HepG2 (cell line): ENCODE data around the gene LIPT2. TPM values are rescaled to one million over a fixed set of nuclear protein-coding genes. Genes with fewer than 3 reads are reported as not detected.
A peak's percentile ranks its signal among the peaks of the same experiment; 100 is the strongest.

ENCODE experiments used
- ATAC-seq: fragments of 200-7000 bp; cut with Tn5 transposase; 3 replicates; pipeline ENCODE4 v1.9.1; 2020; ENCODE audit warnings: mild to moderate bottlenecking, moderate library complexity
- BruUV-seq: library from RNA; stranded (reverse); fragments of 400-500 nt; replicated peaks from 2 replicates; lab custom pipeline; 2021; lab: Mats Ljungman, UMichigan
- CTCF ChIA-PET: fragments of 300-600 bp; formaldehyde crosslinking; extraction: SDS; loops from one replicate; lab custom pipeline; 2021; ENCODE audit warnings: low total read pairs, inconsistent platforms, low intra/inter-chr PET ratio; lab: Yijun Ruan, JAX
- POLR2A ChIA-PET: fragments of 350-600 bp; sonication (Branson Sonifier 250); formaldehyde crosslinking; loops from one replicate; lab custom pipeline; 2020; ENCODE audit warnings: antibody characterized with exemption, inconsistent platforms; lab: Yijun Ruan, JAX
- DNase-seq: peaks from one replicate; pipeline ENCODE4 v3.0.0-alpha.2; 2015; ENCODE audit warnings: low spot score
- FAIRE-seq: peaks from 3 replicates; lab custom pipeline; 2011; peaks lifted over from hg19 to GRCh38; lab: Jason Lieb, UNC
- H2AFZ ChIP-seq: one replicate; pipeline ENCODE4 v1.6.1; 2011; ENCODE audit warnings: low read length, inconsistent platforms
- H3K27ac ChIP-seq: fragments of 300-600 bp; 3 replicates; pipeline ENCODE4 v1.8.0; 2011; ENCODE audit warnings: mixed run types, mild to moderate bottlenecking, mixed read lengths, low read length, inconsistent platforms; ENCODE audit not compliant: insufficient read depth; ENCODE audit errors: extremely low read length
- H3K27me3 ChIP-seq, 2 experiments: fragments of 200-600 bp in 1 of 2; 2 replicates in 1 of 2; 3 replicates in 1 of 2; pipeline versions ENCODE4 v1.6.0 to v1.8.0; 2011; ENCODE audit warnings: low read length in 2 of 2, mild to moderate bottlenecking in 2 of 2, moderate library complexity in 2 of 2, inconsistent platforms in 1 of 2; ENCODE audit not compliant: insufficient read depth in 2 of 2, control insufficient read depth in 1 of 2
- H3K36me3 ChIP-seq, 2 experiments: fragments of 200-600 bp in 1 of 2; replicated peaks in 1 of 2; 2 replicates in 1 of 2; 3 replicates in 1 of 2; pipeline versions ENCODE4 v1.5.1 to v1.8.0; 2011; ENCODE audit warnings: low read length in 2 of 2, inconsistent platforms in 1 of 2; ENCODE audit not compliant: insufficient read depth in 2 of 2, control insufficient read depth in 1 of 2
- H3K4me1 ChIP-seq: 2 replicates; pipeline ENCODE4 v1.5.1; 2012; ENCODE audit warnings: low read length, inconsistent platforms; ENCODE audit not compliant: insufficient read depth
- H3K4me2 ChIP-seq: 2 replicates; pipeline ENCODE4 v1.6.0; 2011; ENCODE audit warnings: low read depth, low read length, inconsistent platforms
- H3K4me3 ChIP-seq, 3 experiments: fragments of 200-600 bp in 1 of 3; sonication (generic), shearing (Covaris generic) in 1 of 3; replicated peaks in 1 of 3; 2 replicates each; pipeline ENCODE4 v1.5.1; 2011 to 2016; ENCODE audit warnings: low read length in 3 of 3, inconsistent platforms in 2 of 3, low read depth in 2 of 3, mild to moderate bottlenecking in 2 of 3, control low read depth in 1 of 3, mixed read lengths in 1 of 3; ENCODE audit not compliant: insufficient read depth in 1 of 3
- H3K79me2 ChIP-seq: one replicate; pipeline ENCODE4 v1.6.1; 2011; ENCODE audit warnings: low read length, inconsistent platforms; ENCODE audit not compliant: insufficient read depth
- H3K9ac ChIP-seq: 2 replicates; pipeline ENCODE4 v1.6.0; 2011; ENCODE audit warnings: mild to moderate bottlenecking, low read depth, low read length, inconsistent platforms; ENCODE audit not compliant: insufficient read depth
- H3K9me3 ChIP-seq: 2 replicates; pipeline ENCODE4 v1.5.1; 2012; ENCODE audit warnings: mild to moderate bottlenecking, low read length
- H4K20me1 ChIP-seq: 2 replicates; pipeline ENCODE4 v1.6.0; 2011; ENCODE audit warnings: inconsistent platforms, mild to moderate bottlenecking, low read length, moderate library complexity; ENCODE audit not compliant: insufficient read depth
- EHMT2 ChIP-seq: fragments of 200-600 bp; sonication (generic); IDR thresholded peaks from 2 replicates; pipeline ENCODE4 v1.7.0; 2017; ENCODE audit warnings: antibody characterized with exemption, low read depth, low read length, borderline replicate concordance
- MIER2 ChIP-seq: IDR thresholded peaks from 2 replicates; pipeline ENCODE4 v1.6.1; 2016; ENCODE audit warnings: missing biosample characterization, missing genetic modification reagents
- NR3C1 ChIP-seq: sonication (generic); formaldehyde crosslinking; IDR thresholded peaks from 2 replicates; pipeline ENCODE4 v1.4.0; 2020; ENCODE audit warnings: missing genetic modification reagents
- SALL1 ChIP-seq: sonication (generic); formaldehyde crosslinking; IDR thresholded peaks from 2 replicates; pipeline ENCODE4 v1.8.0; 2022; ENCODE audit warnings: mild to moderate bottlenecking, missing genetic modification reagents
- SUZ12 ChIP-seq: fragments of 150-350 bp; IDR thresholded peaks from 2 replicates; pipeline ENCODE4 v1.6.1; 2014; ENCODE audit warnings: low read depth, low read length
- TSC22D2 ChIP-seq: sonication (generic); formaldehyde crosslinking; IDR thresholded peaks from 2 replicates; pipeline ENCODE4 v1.5.1; 2020; ENCODE audit warnings: missing genetic modification reagents, mild to moderate bottlenecking, borderline replicate concordance
- ZFP82 ChIP-seq: sonication (generic); formaldehyde crosslinking; IDR thresholded peaks from 2 replicates; pipeline ENCODE4 v1.5.1; 2020; ENCODE audit warnings: mild to moderate bottlenecking, missing genetic modification reagents, borderline replicate concordance
- ZNF644 ChIP-seq: IDR thresholded peaks from 2 replicates; pipeline ENCODE4 v1.6.1; 2016; ENCODE audit warnings: low read depth
- WGBS: methylation state at CpG from one replicate; pipeline ENCODE4 v1.1.6; 2017; ENCODE audit warnings: low lambda C conversion rate; 5-methylcytosine and 5-hydroxymethylcytosine counted together
- in situ Hi-C: cut with HindIII; loops from 2 replicates; pipeline ENCODE4 v1.10.0; 2017; ENCODE audit warnings: low pct_unique_long_range_greater_than_20kb; ENCODE audit not compliant: extremely low pct_ligation_motif_present
- intact Hi-C: fragments of 100-400 bp; cut with micrococcal nuclease; formaldehyde crosslinking; loops from one replicate; pipeline ENCODE4 v1.10.0; 2022; ENCODE audit not compliant: unreplicated experiment
- polyA plus RNA-seq, 8 experiments: library from polyadenylated mRNA; depleted of rRNA in 3 of 8; stranded (reverse) in 7 of 8; unstranded in 1 of 8; fragments of >200 nt; fragmentation: Illumina TruSeq in 4 of 8; extraction: Trizol in 4 of 8; gene quantifications; 2 replicates each; pipeline versions ENCODE4 v1.2.1 to v1.2.3, GENCODE V29; 2011 to 2016; ENCODE audit warnings: low read depth in 4 of 8, missing spikeins in 1 of 8, mixed read lengths in 1 of 8; ENCODE audit not compliant: insufficient read depth in 1 of 8
- total RNA-seq, 5 experiments: library from RNA; depleted of rRNA; stranded (reverse); fragments of >200 nt; fragmentation: Illumina TruSeq; extraction: Trizol; gene quantifications; 2 replicates each; pipeline ENCODE4 v1.2.3, GENCODE V29; 2016; ENCODE audit warnings: low read depth in 1 of 5
- TF ChIP-seq, protein P1 (sequence below), 2 experiments: IDR thresholded peaks; 2 replicates each; pipeline ENCODE4 v1.6.1; 2011 to 2012; ENCODE audit warnings: low read length in 2 of 2, borderline replicate concordance in 1 of 2, low read depth in 1 of 2, mild to moderate bottlenecking in 1 of 2, moderate library complexity in 1 of 2
- TF ChIP-seq, protein P2 (sequence below): sonication (generic); formaldehyde crosslinking; IDR thresholded peaks from 2 replicates; pipeline ENCODE4 v1.5.0; 2020; ENCODE audit warnings: mild to moderate bottlenecking, missing genetic modification reagents

LIPT2 gene
- total and polyA plus RNA-seq, 2 of the 13 experiments (the other 11 are each of a cell fraction or from before 2014, with no cell fraction given), result 3.0 to 5.6 TPM

DNA sequence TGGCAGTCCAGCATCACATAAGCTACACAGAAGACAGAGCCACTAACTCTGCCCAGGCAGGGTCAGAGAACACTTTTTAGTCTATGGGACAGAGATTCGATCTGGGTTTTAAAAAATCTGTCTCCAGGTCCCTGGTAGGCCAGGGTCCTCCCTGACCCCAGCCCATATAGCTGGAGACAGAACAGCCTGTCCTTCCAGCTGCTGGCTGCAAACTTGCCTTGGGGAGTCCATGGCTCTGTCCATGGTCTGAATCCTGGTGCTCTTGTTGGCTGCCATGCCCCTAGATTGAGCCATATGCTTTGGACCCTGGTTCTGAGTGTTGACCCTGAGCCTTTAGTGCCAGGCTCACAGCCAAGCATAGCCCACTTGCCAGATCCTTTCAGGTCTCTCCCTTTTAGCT lies 13.3 kb upstream of the LIPT2 start:
- Histone ChIP-seq H3K4me2 (no peak overlapping the region), H3K9ac (no peak overlapping the region), H3K4me1 (peaks cover 29% of the 10 kb centered on the region), H3K4me3 (no peak overlapping the region), H3K36me3 (no peaks in the 10 kb centered on the region), H3K79me2 (no peaks in the 10 kb centered on the region), H4K20me1 (no peaks in the 10 kb centered on the region), H3K27me3 (no peaks in the 10 kb centered on the region; a peak in 1 of 5 replicates), H3K9me3 (peaks cover 8% of the 10 kb centered on the region), H2AFZ (no peak overlapping the region), H3K27ac (no peak overlapping the region)
- no TSS peak for BruUV-seq
- FAIRE-seq (no peak), DNase-seq (no peak), ATAC-seq (peak; percentile 36; the same call in 1 of the 3 replicates)
- CTCF ChIA-PET, result no interaction called here
- 0 out of 2 replicates have a peak, but pooled peaks have one; percentile 41 for TF ChIP-seq ZNF644 (CRISPR knock-in tag)
- no peak for TF ChIP-seq ZFP82
- TF ChIP-seq, protein P1, sequence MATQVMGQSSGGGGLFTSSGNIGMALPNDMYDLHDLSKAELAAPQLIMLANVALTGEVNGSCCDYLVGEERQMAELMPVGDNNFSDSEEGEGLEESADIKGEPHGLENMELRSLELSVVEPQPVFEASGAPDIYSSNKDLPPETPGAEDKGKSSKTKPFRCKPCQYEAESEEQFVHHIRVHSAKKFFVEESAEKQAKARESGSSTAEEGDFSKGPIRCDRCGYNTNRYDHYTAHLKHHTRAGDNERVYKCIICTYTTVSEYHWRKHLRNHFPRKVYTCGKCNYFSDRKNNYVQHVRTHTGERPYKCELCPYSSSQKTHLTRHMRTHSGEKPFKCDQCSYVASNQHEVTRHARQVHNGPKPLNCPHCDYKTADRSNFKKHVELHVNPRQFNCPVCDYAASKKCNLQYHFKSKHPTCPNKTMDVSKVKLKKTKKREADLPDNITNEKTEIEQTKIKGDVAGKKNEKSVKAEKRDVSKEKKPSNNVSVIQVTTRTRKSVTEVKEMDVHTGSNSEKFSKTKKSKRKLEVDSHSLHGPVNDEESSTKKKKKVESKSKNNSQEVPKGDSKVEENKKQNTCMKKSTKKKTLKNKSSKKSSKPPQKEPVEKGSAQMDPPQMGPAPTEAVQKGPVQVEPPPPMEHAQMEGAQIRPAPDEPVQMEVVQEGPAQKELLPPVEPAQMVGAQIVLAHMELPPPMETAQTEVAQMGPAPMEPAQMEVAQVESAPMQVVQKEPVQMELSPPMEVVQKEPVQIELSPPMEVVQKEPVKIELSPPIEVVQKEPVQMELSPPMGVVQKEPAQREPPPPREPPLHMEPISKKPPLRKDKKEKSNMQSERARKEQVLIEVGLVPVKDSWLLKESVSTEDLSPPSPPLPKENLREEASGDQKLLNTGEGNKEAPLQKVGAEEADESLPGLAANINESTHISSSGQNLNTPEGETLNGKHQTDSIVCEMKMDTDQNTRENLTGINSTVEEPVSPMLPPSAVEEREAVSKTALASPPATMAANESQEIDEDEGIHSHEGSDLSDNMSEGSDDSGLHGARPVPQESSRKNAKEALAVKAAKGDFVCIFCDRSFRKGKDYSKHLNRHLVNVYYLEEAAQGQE (IDR thresholded peaks at IDR 0.05; ENCODE audit: borderline replicate concordance in 1 of 2, low read depth in 1 of 2, low read length in 2 of 2), result peak; percentile 81 to 94
- TF ChIP-seq SALL1, result 0 out of 2 replicates have a peak, but pooled peaks have one; percentile 23
- TF ChIP-seq, protein P2, sequence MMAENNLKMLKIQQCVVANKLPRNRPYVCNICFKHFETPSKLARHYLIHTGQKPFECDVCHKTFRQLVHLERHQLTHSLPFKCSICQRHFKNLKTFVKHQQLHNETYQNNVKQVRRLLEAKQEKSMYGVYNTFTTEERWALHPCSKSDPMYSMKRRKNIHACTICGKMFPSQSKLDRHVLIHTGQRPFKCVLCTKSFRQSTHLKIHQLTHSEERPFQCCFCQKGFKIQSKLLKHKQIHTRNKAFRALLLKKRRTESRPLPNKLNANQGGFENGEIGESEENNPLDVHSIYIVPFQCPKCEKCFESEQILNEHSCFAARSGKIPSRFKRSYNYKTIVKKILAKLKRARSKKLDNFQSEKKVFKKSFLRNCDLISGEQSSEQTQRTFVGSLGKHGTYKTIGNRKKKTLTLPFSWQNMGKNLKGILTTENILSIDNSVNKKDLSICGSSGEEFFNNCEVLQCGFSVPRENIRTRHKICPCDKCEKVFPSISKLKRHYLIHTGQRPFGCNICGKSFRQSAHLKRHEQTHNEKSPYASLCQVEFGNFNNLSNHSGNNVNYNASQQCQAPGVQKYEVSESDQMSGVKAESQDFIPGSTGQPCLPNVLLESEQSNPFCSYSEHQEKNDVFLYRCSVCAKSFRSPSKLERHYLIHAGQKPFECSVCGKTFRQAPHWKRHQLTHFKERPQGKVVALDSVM (CRISPR knock-in tag), result no peak
- TF ChIP-seq NR3C1 (CRISPR knock-in tag), result no peak
- TF ChIP-seq TSC22D2, result no peak
- peak; percentile 86 for TF ChIP-seq EHMT2
- no peak for TF ChIP-seq SUZ12
- TF ChIP-seq MIER2, result peak; percentile 95
- in situ Hi-C loops (no loop called here), intact Hi-C loops (no loop called here)
- POLR2A ChIA-PET, result interaction anchor here (3.3 kb wide), 1 partner anchor 13 kb away, joined by 52 read pairs; the partner anchor contains the start of gene LIPT2
- no CpG with 5 or more reads among the region's 1 CpG for WGBS
